Activated CD8-positive, alpha-beta T cell treated with anti-CD3 and anti-CD28 coated beads for 36 hours (primary cell): ENCODE data around the gene IL12RB1. TPM values are rescaled to one million over a fixed set of nuclear protein-coding genes. Genes with fewer than 3 reads are reported as not detected.
"Not testable (repeated sequence)": the region's sequence is repeated elsewhere in the genome, so short reads cannot be mapped to it uniquely, and the experiment has no call there.

Experiments
- ATAC-seq: fragments of 200-7000 bp; cut with Tn5 transposase; one replicate; pipeline ENCODE4 v1.10.0; 2021; ENCODE audit warnings: mild to moderate bottlenecking, moderate library complexity
- CTCF ChIA-PET: fragments of 350-600 bp; sonication (Branson Sonifier 250); formaldehyde crosslinking; loops from one replicate; lab custom pipeline; 2021; ENCODE audit warnings: antibody characterized with exemption; lab: Charles Lee
- POLR2A ChIA-PET: fragments of 350-600 bp; sonication (Branson Sonifier 250); formaldehyde crosslinking; loops from one replicate; lab custom pipeline; 2021; ENCODE audit warnings: antibody characterized with exemption; lab: Charles Lee
- DNase-seq: peaks from one replicate; pipeline ENCODE4 v3.0.0-alpha.2; 2020
- H3K27ac Mint-ChIP-seq: one replicate; pipeline ENCODE4 v1.8.0; 2021; ENCODE audit warnings: mild to moderate bottlenecking, mixed read lengths
- H3K27me3 Mint-ChIP-seq: one replicate; pipeline ENCODE4 v1.8.0; 2021; ENCODE audit warnings: mixed read lengths
- H3K36me3 Mint-ChIP-seq: one replicate; pipeline ENCODE4 v1.8.0; 2021; ENCODE audit warnings: low read depth, mixed read lengths
- H3K4me1 Mint-ChIP-seq: one replicate; pipeline ENCODE4 v1.8.0; 2021; ENCODE audit warnings: low read depth, mixed read lengths
- H3K4me3 Mint-ChIP-seq: one replicate; pipeline ENCODE4 v1.8.0; 2021; ENCODE audit warnings: mild to moderate bottlenecking, moderate library complexity, mixed read lengths
- H3K9me3 Mint-ChIP-seq: one replicate; pipeline ENCODE4 v1.8.0; 2021; ENCODE audit warnings: mixed read lengths
- intact Hi-C: fragments of 100-400 bp; cut with micrococcal nuclease; formaldehyde crosslinking; loops from one replicate; pipeline ENCODE4 v1.10.0; 2022
- total RNA-seq, 2 experiments: library from RNA; stranded (reverse); gene quantifications; one replicate each; pipeline ENCODE4 v1.2.3, GENCODE V29; 2021
- TF ChIP-seq, protein P1 (sequence below): fragments of 200-600 bp; IDR thresholded peaks from one replicate; pipeline ENCODE4 v1.8.0; 2022; ENCODE audit warnings: antibody characterized with exemption, mild to moderate bottlenecking

Gene IL12RB1
- total RNA-seq, 2 experiments from 2014 or later: 25.6 to 27.2 TPM

DNA sequence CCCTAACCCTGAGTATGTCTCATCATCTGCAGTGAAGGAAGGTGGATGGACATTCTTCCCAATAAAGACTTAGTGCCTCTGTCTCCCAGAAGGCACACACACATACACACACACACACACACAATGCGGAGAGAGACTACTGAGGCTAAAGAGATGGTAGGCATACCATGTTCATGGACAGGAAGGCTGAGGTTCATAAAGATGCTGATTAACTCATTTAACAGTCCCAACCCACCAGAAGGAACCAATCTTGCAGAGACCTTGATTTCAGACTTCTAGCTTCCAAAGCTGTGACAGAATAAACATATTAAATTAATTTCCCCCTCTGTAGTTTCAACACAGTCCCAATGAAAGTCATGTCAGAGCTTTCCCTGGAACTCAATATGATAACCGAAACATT is 45.7 kb downstream of the IL12RB1 start:
- TF ChIP-seq, protein P1, sequence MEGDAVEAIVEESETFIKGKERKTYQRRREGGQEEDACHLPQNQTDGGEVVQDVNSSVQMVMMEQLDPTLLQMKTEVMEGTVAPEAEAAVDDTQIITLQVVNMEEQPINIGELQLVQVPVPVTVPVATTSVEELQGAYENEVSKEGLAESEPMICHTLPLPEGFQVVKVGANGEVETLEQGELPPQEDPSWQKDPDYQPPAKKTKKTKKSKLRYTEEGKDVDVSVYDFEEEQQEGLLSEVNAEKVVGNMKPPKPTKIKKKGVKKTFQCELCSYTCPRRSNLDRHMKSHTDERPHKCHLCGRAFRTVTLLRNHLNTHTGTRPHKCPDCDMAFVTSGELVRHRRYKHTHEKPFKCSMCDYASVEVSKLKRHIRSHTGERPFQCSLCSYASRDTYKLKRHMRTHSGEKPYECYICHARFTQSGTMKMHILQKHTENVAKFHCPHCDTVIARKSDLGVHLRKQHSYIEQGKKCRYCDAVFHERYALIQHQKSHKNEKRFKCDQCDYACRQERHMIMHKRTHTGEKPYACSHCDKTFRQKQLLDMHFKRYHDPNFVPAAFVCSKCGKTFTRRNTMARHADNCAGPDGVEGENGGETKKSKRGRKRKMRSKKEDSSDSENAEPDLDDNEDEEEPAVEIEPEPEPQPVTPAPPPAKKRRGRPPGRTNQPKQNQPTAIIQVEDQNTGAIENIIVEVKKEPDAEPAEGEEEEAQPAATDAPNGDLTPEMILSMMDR: no peak
- H3K27ac Mint-ChIP-seq: no peak overlapping the region
- CTCF ChIA-PET: interaction anchor here (0.9 kb wide), 1 partner anchor 103 kb away, joined by 3 read pairs; no protein-coding TSS in a partner anchor

DNA sequence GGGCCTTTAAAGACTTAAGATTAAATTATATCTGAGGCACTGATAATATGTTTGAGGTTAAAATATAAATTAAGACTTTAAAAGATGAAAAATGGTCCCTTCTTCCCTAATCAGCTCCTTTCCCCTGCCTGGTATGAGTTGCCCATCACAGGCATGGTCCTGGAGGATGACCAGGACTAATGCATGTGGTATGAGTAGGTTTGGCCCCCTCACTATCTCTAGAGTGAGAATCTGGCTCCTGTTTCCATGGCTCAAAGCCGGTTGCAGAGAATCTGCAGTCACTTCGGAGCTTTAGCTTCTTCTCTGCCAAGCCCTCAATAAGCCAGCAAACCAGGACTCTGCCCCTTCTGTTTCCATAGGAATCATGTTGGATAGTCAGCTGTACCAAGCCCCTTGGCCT is 54.6 kb downstream of the IL12RB1 start:
- H3K4me1 Mint-ChIP-seq: peaks cover 16% of the 10 kb centered on the region
- CTCF ChIA-PET: not testable (repeated sequence)
- POLR2A ChIA-PET: interaction anchor here (1.2 kb wide), 1 partner anchor 120 kb away, joined by 3 read pairs; no protein-coding TSS in a partner anchor

More for the DNA sequence above, 45.7 kb downstream of the IL12RB1 start:
- peaks cover 2% of the 10 kb centered on the region for H3K9me3 Mint-ChIP-seq
- H3K4me3 Mint-ChIP-seq: no peak overlapping the region
- H3K36me3 Mint-ChIP-seq: no peaks in the 10 kb centered on the region
- ATAC-seq (no peak), DNase-seq (no peak)
- intact Hi-C loops: no loop called here
- H3K27me3 Mint-ChIP-seq: peaks cover 2% of the 10 kb centered on the region
- peaks cover 32% of the 10 kb centered on the region for H3K4me1 Mint-ChIP-seq
- POLR2A ChIA-PET: interaction anchor here (1.2 kb wide), 1 partner anchor 10 kb away, joined by 3 read pairs; no protein-coding TSS in a partner anchor

DNA sequence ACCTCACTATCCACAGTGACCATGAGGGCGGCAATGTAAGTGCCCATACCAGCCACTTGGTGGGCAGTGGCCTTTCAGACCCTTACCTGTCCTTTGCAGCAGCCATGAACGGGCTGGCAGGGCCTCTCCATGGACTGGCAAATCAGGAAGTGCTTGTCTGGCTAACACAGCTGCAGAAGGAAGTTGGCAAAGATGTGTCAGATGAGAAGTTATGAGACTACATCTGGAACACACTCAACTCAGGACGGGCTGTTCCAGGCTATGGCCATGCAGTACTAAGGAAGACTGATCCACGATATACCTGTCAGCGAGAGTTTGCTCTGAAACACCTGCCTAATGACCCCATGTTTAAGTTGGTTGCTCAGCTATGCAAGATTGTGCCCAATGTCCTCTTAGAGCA is 55.3 kb downstream of the IL12RB1 start:
- H3K9me3 Mint-ChIP-seq, H3K4me3 Mint-ChIP-seq, H3K36me3 Mint-ChIP-seq, DNase-seq, intact Hi-C loops, ATAC-seq, H3K27me3 Mint-ChIP-seq: not testable (repeated sequence)
- ChIA-PET POLR2A (interaction anchor here (0.8 to 1.2 kb wide), 4 partner anchors 9 to 120 kb away, joined by 3 read pairs; no protein-coding TSS in a partner anchor), CTCF (interaction anchor here (1.0 to 1.7 kb wide), 2 partner anchors 26 to 98 kb away, joined by 3 to 4 read pairs; partner anchors contain the start of gene CCDC124)
- H3K27ac Mint-ChIP-seq: peak overlapping the region; percentile 3
- H3K4me1 Mint-ChIP-seq: peaks cover 16% of the 10 kb centered on the region

More for the DNA sequence above, 54.6 kb downstream of the IL12RB1 start:
- DNase-seq, intact Hi-C loops, H3K4me3 Mint-ChIP-seq, H3K36me3 Mint-ChIP-seq, ATAC-seq, H3K9me3 Mint-ChIP-seq, H3K27me3 Mint-ChIP-seq, H3K27ac Mint-ChIP-seq: not testable (repeated sequence)

DNA sequence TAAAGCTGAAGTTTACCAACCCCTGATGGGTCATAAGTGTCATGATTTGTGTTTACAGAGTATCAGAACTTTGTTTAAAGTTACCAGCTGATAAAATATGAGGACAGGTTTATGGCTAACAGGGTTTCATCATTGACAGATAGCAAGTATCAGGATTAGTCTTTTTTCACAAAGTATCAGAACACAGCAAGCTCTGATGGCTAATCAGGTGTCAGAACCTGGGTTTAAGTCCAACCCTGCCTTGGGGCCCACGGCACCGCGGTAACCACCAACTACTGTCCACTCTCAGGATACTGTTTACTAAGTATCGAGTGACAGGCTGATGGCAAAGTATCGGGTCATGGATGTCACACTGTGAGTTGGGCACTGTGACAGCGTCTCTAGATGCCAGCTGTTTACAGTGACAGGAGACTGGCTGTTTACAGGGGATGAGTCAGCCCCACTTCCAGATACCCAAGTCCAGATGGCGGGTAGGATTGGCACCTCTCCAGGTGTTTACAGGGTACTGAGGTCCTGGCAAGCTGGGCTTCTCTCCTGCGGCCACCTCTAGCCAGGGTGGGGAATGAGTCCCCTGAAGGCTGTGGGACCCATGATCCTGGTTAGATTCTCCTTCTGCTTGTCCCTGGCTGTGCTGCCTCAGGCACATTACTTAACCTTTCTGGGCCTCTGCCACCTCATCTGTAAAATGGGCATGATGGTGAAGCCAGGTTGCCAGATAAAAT is 57.0 kb downstream of the IL12RB1 start:
- H3K9me3 Mint-ChIP-seq: no peaks in the 10 kb centered on the region
- DNase-seq: peak; percentile 15
- intact Hi-C loops: no loop called here
- H3K4me3 Mint-ChIP-seq: no peak overlapping the region
- TF ChIP-seq, protein P1: no peak
- H3K4me1 Mint-ChIP-seq: peaks cover 13% of the 10 kb centered on the region
- CTCF ChIA-PET: interaction anchor here (0.9 to 1.7 kb wide), 3 partner anchors 28 to 97 kb away, joined by 3 to 4 read pairs (median 3); partner anchors contain the start of gene CCDC124
- POLR2A ChIA-PET: no interaction called here
- ATAC-seq: peak; percentile 24
- no peak overlapping the region for H3K27ac Mint-ChIP-seq
- no peaks in the 10 kb centered on the region for H3K36me3 Mint-ChIP-seq
- H3K27me3 Mint-ChIP-seq: no peaks in the 10 kb centered on the region

DNA sequence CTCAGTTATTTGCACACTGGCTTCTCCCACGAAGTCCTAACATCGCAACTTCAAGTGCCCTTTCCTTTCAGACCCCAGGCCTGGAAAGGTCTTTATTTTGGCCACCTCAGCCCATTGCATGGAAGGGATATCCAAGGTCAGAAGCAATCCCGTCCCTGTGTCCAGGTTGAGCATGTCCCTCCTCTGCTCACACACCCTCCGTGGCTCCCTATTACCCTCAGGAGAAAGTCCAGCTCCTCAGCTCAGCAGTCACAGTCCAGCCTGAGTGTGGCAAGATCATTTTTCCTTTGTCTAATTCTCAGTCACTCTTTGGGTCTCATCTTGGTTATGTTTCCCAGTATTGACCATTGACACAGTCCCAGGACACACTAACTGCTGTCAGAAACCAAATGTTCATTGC is 59.6 kb downstream of the IL12RB1 start:
- peaks cover 32% of the 10 kb centered on the region for H3K4me1 Mint-ChIP-seq
- no peaks in the 10 kb centered on the region for H3K27me3 Mint-ChIP-seq
- CTCF ChIA-PET: no interaction called here
- DNase-seq: no peak
- H3K4me3 Mint-ChIP-seq: no peak overlapping the region
- TF ChIP-seq, protein P1: no peak
- H3K27ac Mint-ChIP-seq: no peak overlapping the region
- no peaks in the 10 kb centered on the region for H3K9me3 Mint-ChIP-seq
- ATAC-seq: no peak
- H3K36me3 Mint-ChIP-seq: peaks cover 3% of the 10 kb centered on the region
- intact Hi-C loops: no loop called here
- POLR2A ChIA-PET: interaction anchor here (0.6 to 1.3 kb wide), 2 partner anchors 16 to 167 kb away, joined by 3 read pairs; no protein-coding TSS in a partner anchor
